HUES6 (cell line): ENCODE data around the gene AKAP6.

ENCODE experiments used
- H3K27ac ChIP-seq: 2 replicates; pipeline ENCODE4 v1.7.0; 2013; ENCODE audit warnings: low read depth, mild to moderate bottlenecking, low read length, inconsistent platforms
- H3K27me3 ChIP-seq: 2 replicates; pipeline ENCODE4 v1.6.1; 2013; ENCODE audit warnings: low read length; ENCODE audit not compliant: control insufficient read depth, insufficient read depth
- H3K36me3 ChIP-seq: 2 replicates; pipeline ENCODE4 v1.6.1; 2013; ENCODE audit warnings: low read length; ENCODE audit not compliant: control insufficient read depth, insufficient read depth
- H3K4me1 ChIP-seq: 2 replicates; pipeline ENCODE4 v1.6.1; 2013; ENCODE audit warnings: low read length; ENCODE audit not compliant: control insufficient read depth, insufficient read depth
- H3K4me3 ChIP-seq: 2 replicates; pipeline ENCODE4 v1.5.1; 2013; ENCODE audit warnings: low read depth, low read length
- H3K9ac ChIP-seq: one replicate; pipeline ENCODE4 v1.6.1; 2013; ENCODE audit warnings: mild to moderate bottlenecking, low read length
- H3K9me3 ChIP-seq: 2 replicates; pipeline ENCODE4 v1.6.1; 2013; ENCODE audit warnings: low read depth, low read length; ENCODE audit not compliant: control insufficient read depth, insufficient read depth

Gene AKAP6

GRCh38 chr14:32512813-32513212, 183.7 kb downstream of the AKAP6 start:
- no peaks in the 10 kb centered on the region for H3K4me1 ChIP-seq
- no peak overlapping the region for H3K9ac ChIP-seq
- H3K27me3 ChIP-seq, result no peaks in the 10 kb centered on the region
- peaks cover 3% of the 10 kb centered on the region; the same call in 1 of the 2 replicates for H3K9me3 ChIP-seq
- no peak overlapping the region for H3K27ac ChIP-seq
- no peak overlapping the region for H3K4me3 ChIP-seq
- H3K36me3 ChIP-seq, result no peaks in the 10 kb centered on the region

DNA sequence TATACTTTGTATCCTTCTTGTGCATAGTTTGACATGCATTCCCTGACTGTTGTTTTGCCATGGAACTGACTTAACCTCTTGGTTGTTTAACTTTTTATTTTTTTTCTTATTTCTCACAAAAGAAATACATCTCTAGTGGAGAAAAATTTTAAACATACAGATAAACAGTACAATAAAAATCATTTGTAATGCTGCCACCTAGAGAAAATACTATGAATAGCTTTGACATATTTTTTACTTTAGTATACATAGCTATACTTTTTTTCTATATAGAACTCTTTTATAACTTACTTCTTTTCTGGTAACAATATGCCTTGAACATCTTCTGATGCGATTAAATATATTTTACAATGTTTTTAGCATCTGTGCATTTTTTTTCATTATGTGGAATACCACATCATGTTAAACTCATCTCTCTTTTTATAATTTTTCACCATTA, 184.5 kb downstream of the AKAP6 start:
- no peaks in the 10 kb centered on the region for H3K27me3 ChIP-seq
- H3K36me3 ChIP-seq, result no peaks in the 10 kb centered on the region
- H3K4me1 ChIP-seq, result no peaks in the 10 kb centered on the region
- peaks cover 8% of the 10 kb centered on the region; the same call in 1 of the 2 replicates for H3K9me3 ChIP-seq
- no peak overlapping the region for H3K4me3 ChIP-seq
- no peak overlapping the region for H3K9ac ChIP-seq
- H3K27ac ChIP-seq, result no peak overlapping the region

DNA sequence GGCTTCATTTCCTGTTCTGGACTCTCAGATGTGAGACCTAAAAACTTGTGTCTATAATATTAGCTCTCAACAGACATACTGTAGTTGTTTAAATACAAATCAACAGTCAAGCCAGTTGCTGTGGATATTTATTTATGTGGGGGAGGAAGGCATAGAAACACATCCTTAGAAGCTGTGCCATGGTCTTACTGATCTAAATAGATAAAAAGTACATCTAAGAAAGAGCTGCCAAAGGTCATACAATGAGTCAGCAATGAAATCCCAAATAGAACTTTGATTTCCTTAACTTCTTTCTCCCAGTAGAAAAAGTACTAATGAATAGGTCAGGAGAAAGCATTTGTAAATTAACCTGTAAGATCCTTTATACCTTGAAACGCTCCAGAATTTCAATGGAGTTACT, 185.1 kb downstream of the AKAP6 start:
- H3K36me3 ChIP-seq, result no peaks in the 10 kb centered on the region
- H3K9ac ChIP-seq, result no peak overlapping the region
- H3K4me3 ChIP-seq, result no peak overlapping the region
- H3K27ac ChIP-seq, result no peak overlapping the region
- H3K27me3 ChIP-seq, result no peaks in the 10 kb centered on the region
- no peaks in the 10 kb centered on the region for H3K4me1 ChIP-seq
- peaks cover 8% of the 10 kb centered on the region; the same call in 1 of the 2 replicates for H3K9me3 ChIP-seq

DNA sequence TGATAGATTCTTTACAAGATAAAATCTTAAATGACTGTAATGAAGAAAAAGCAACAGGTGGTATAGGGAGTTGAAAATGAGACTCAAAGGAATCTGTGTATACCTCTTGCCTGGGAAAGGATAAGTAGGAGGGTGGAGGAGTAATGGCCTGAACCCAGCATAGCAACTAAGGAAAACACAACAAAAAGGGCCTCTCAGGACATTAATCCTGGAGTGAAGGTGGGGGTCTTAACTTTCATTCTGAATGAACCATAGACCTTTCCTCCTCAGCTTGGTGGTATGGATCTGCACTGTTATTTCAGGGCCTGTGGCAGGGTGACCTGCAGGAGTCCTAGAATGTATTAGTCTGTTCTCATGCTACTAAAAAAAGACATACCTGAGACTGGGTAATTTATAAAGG, 185.6 kb downstream of the AKAP6 start:
- Histone ChIP-seq H3K4me1 (no peaks in the 10 kb centered on the region), H3K27ac (no peak overlapping the region), H3K4me3 (no peak overlapping the region), H3K9ac (no peak overlapping the region), H3K27me3 (no peaks in the 10 kb centered on the region), H3K9me3 (peaks cover 8% of the 10 kb centered on the region; the same call in 1 of the 2 replicates), H3K36me3 (no peaks in the 10 kb centered on the region)

GRCh38 chr14:32524609-32525375, 195.7 kb downstream of the AKAP6 start:
- no peak overlapping the region for H3K4me3 ChIP-seq
- no peaks in the 10 kb centered on the region for H3K27me3 ChIP-seq
- no peaks in the 10 kb centered on the region for H3K4me1 ChIP-seq
- no peaks in the 10 kb centered on the region for H3K9me3 ChIP-seq
- no peak overlapping the region for H3K9ac ChIP-seq
- no peaks in the 10 kb centered on the region for H3K36me3 ChIP-seq
- H3K27ac ChIP-seq, result no peak overlapping the region

- no peak overlapping the region for H3K4me3 ChIP-seq
- no peaks in the 10 kb centered on the region for H3K9me3 ChIP-seq
- H3K27ac ChIP-seq, result no peak overlapping the region
- no peaks in the 10 kb centered on the region for H3K27me3 ChIP-seq
- no peaks in the 10 kb centered on the region for H3K4me1 ChIP-seq
- H3K9ac ChIP-seq, result no peak overlapping the region
- no peaks in the 10 kb centered on the region for H3K36me3 ChIP-seq
These were observed 196.5 kb downstream of the AKAP6 start for GRCh38 chr14:32525591-32525990.

GRCh38 chr14:32530800-32531199, 201.7 kb downstream of the AKAP6 start:
- no peak overlapping the region for H3K9ac ChIP-seq
- H3K27me3 ChIP-seq, result no peaks in the 10 kb centered on the region
- no peaks in the 10 kb centered on the region for H3K4me1 ChIP-seq

GRCh38 chr14:32531942-32532515, 202.9 kb downstream of the AKAP6 start:
- Histone ChIP-seq H3K27me3 (no peaks in the 10 kb centered on the region), H3K9ac (no peak overlapping the region), H3K4me1 (no peaks in the 10 kb centered on the region), H3K36me3 (no peaks in the 10 kb centered on the region), H3K9me3 (no peaks in the 10 kb centered on the region), H3K4me3 (no peak overlapping the region), H3K27ac (no peak overlapping the region)

More at GRCh38 chr14:32530800-32531199, 201.7 kb downstream of the AKAP6 start:
- H3K9me3 ChIP-seq, result no peaks in the 10 kb centered on the region
- H3K27ac ChIP-seq, result no peak overlapping the region
- no peaks in the 10 kb centered on the region for H3K36me3 ChIP-seq
- H3K4me3 ChIP-seq, result no peak overlapping the region

- H3K9ac ChIP-seq, result no peak overlapping the region
- no peak overlapping the region for H3K27ac ChIP-seq
- no peaks in the 10 kb centered on the region for H3K36me3 ChIP-seq
- no peaks in the 10 kb centered on the region for H3K9me3 ChIP-seq
- no peaks in the 10 kb centered on the region for H3K4me1 ChIP-seq
- H3K4me3 ChIP-seq, result no peak overlapping the region
- H3K27me3 ChIP-seq, result no peaks in the 10 kb centered on the region
These were observed 205.0 kb downstream of the AKAP6 start for GRCh38 chr14:32534145-32534544.

DNA sequence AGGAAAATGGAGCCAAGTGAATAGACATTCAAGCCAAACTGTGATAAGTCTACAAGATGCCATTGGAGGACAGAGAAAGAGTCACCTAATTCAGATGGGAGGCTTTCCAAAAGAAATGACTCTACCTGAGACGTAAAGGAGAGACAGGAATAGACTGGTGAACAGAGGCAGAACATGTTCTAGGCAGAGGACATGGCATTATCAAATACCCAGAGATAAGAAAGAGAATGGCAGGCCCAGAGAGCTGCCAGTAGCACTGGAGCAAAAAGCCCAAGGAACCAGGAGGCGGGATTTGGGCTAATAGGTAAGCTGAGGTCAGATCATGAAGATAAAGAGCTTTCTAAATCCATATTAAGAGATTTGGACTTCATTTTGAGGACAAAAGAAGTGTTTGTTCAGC, 207.1 kb downstream of the AKAP6 start:
- Histone ChIP-seq H3K4me1 (no peaks in the 10 kb centered on the region), H3K27ac (no peak overlapping the region), H3K9ac (no peak overlapping the region), H3K36me3 (no peaks in the 10 kb centered on the region), H3K27me3 (no peaks in the 10 kb centered on the region), H3K4me3 (no peak overlapping the region), H3K9me3 (no peaks in the 10 kb centered on the region)

DNA sequence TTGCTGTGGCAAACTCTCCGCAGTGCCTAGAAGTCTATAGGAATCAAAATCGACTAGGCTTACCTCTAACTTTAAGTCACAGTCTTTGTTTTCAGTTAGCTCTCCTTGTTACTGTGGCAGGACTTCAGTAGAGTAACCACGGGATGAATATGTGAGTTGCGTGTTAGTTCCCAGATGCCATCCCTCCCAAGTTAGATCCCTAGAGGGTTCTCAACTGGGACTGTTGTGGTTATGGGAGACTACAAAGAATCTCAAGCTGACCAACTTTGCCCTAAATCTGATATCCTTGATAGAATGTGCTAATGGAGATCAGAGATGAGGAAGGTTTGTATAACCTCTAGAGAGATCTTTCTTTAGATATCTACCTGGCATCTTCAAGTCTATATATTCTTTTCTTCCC, 208.1 kb downstream of the AKAP6 start:
- Histone ChIP-seq H3K27me3 (no peaks in the 10 kb centered on the region), H3K9me3 (no peaks in the 10 kb centered on the region), H3K36me3 (no peaks in the 10 kb centered on the region), H3K9ac (no peak overlapping the region), H3K4me3 (no peak overlapping the region), H3K27ac (no peak overlapping the region), H3K4me1 (no peaks in the 10 kb centered on the region)
